GM12892 (cell line): ENCODE measurements around the gene SHROOM4.

Source experiments
- POLR2A ChIP-seq: IDR thresholded peaks from 2 replicates; pipeline ENCODE4 v1.6.1; 2011; ENCODE audit warnings: low read depth, low read length, control low read depth
- POLR2AphosphoS5 ChIP-seq: IDR thresholded peaks from 2 replicates; pipeline ENCODE4 v1.6.1; 2011; ENCODE audit warnings: low read depth, low read length, control low read depth

- TF ChIP-seq POLR2A: no peak
- no peak for TF ChIP-seq POLR2AphosphoS5
Measured at GRCh38 chrX:50858548-50858947, 44.6 kb upstream of the SHROOM4 start.
